H7 (cell line): ENCODE measurements around the gene RARRES1. TPM values are rescaled to one million over a fixed set of nuclear protein-coding genes. Genes with fewer than 3 reads are reported as not detected.

Experiments
- DNase-seq: peaks from one replicate; pipeline ENCODE4 v3.0.0; 2012
- H3K27me3 ChIP-seq: 2 replicates; pipeline ENCODE4 v1.6.0; 2011; ENCODE audit warnings: mild to moderate bottlenecking, low read length; ENCODE audit not compliant: control insufficient read depth, insufficient read depth
- H3K36me3 ChIP-seq: replicated peaks from 2 replicates; pipeline ENCODE4 v1.5.1; 2011; ENCODE audit warnings: low read length; ENCODE audit not compliant: control insufficient read depth, insufficient read depth
- H3K4me3 ChIP-seq: 2 replicates; pipeline ENCODE4 v1.5.1; 2011; ENCODE audit warnings: low read depth, mild to moderate bottlenecking, control low read depth, low read length, moderate library complexity; ENCODE audit not compliant: insufficient read depth
- total RNA-seq: library from RNA; depleted of rRNA; stranded (reverse); fragments of >200 nt; shearing (Covaris generic); gene quantifications from 2 replicates; pipeline ENCODE4 v1.2.3, GENCODE V29; 2014

RARRES1 gene
- total RNA-seq, 1 experiment from 2014 or later = not detected

GRCh38 chr3:158748237-158748828, 16.1 kb upstream of the RARRES1 start:
- no peaks in the 10 kb centered on the region for H3K36me3 ChIP-seq
- DNase-seq = no peak
- H3K4me3 ChIP-seq = no peak overlapping the region
- no peaks in the 10 kb centered on the region for H3K27me3 ChIP-seq

DNA sequence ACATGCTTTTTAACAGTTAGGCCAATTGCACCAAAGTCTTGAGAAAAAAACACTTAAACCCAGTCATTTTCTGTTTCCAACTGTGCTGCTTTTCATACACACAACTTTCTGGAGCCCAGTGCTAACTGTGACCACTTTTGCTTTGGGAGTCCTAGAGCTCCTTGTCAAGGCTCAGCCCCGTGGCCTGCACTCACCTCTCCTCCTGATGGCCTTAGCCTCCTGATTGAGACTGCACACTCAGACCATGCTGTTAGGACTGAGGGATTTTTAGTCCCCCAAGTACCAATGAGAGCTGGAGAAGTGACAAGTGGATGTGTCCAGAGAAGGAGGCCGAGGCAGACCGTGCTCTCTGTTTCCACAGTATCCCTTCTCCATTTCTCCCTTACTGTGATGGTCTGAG, 15.2 kb upstream of the RARRES1 start:
- H3K27me3 ChIP-seq = no peaks in the 10 kb centered on the region
- H3K4me3 ChIP-seq = no peak overlapping the region
- DNase-seq = no peak
- no peaks in the 10 kb centered on the region for H3K36me3 ChIP-seq

DNA sequence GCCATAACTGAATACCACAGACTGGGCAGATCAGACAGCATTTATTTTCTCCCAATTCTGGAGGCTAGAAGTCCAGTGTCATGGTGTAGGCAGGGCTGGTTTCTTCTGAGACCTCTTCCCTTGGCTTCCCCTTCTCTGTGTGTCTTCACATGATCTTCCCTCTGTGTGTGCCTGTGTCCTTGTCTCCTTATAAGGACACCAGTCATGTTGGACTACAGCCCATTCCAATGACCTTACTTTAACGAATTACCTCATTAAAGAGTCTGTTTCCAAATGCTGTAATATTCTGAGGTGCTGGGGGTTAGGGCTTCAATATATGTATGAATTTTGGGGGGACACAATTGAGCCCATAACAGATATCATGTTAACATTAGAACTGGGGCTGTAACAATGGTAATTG, 13.3 kb upstream of the RARRES1 start:
- Histone ChIP-seq H3K27me3 (no peaks in the 10 kb centered on the region), H3K36me3 (no peaks in the 10 kb centered on the region), H3K4me3 (no peak overlapping the region)
- no peak for DNase-seq

- no peaks in the 10 kb centered on the region for H3K27me3 ChIP-seq
- no peaks in the 10 kb centered on the region for H3K36me3 ChIP-seq
- DNase-seq = no peak
- H3K4me3 ChIP-seq = no peak overlapping the region
Observed at GRCh38 chr3:158744567-158745288, 12.5 kb upstream of the RARRES1 start.

DNA sequence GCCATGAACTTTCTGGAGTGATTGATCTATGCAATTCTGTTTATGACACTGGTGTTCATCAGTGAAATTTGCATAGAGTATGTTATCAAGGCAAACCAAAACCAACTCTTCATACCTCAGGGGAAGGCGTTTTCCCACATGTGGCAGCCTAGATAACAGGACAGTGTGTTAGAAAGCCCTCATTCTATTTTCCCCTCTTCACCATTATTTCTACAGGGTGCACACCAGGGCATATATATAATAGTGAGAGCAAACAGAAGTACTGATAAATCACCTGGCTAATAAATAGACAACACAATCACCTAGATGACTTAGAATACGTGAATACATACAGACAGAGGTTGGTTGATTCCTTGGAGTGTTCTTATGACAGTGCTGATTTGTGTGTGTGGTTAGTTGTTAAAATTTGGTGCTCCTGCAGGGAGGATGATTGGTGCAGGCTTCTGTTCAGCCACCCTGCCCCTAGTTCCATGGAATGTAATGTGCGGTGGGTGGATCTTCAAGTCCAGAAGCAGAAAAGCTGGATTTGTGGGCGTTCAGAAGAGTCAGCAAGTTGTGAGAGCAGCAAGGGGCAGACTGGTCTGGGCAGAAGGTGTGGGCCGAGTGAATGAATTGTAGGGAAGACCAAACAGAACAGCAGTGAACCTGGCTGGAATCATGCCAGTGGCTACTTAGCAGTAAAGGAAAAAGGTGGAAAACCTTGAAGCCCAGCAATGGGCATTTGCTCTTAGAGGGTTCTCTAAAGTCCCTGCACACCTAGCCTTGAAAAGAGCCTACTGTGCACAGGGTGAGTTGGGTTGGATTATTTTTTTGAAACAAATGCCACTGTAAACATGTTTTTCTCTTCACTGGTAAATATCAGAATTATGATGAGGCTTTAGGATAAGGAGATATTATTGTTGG, 11.7 kb upstream of the RARRES1 start:
- Histone ChIP-seq H3K36me3 (no peaks in the 10 kb centered on the region), H3K27me3 (no peaks in the 10 kb centered on the region), H3K4me3 (no peak overlapping the region)
- no peak for DNase-seq

- Histone ChIP-seq H3K36me3 (no peaks in the 10 kb centered on the region), H3K27me3 (no peaks in the 10 kb centered on the region), H3K4me3 (no peak overlapping the region)
- no peak for DNase-seq
Observed at GRCh38 chr3:158742871-158743663, 10.8 kb upstream of the RARRES1 start.

- Histone ChIP-seq H3K27me3 (no peaks in the 10 kb centered on the region), H3K36me3 (no peaks in the 10 kb centered on the region), H3K4me3 (no peak overlapping the region)
- no peak for DNase-seq
Observed at GRCh38 chr3:158739661-158740060, 7.4 kb upstream of the RARRES1 start.

DNA sequence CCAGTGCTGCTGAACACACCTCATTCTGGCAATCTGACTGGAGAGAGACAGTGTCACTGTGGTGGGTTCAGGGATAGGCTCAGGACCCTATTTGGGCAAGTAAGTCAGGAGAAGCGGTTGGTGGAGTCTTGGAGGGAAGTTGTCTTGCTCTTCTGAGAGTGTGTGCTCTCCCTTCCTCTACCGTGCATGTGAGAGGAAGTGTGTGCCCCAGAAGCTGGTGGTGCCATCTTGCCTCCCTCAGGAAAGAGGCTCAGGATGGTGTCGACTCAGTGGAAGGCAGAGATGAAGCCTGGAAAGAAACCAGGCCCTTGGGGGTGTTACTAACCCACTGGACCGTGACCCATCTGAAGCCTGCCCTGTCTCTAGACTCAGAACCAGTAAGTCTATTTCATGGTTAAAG, 6.8 kb upstream of the RARRES1 start:
- no peak for DNase-seq
- Histone ChIP-seq H3K27me3 (no peaks in the 10 kb centered on the region; the same call in 1 of the 2 replicates), H3K36me3 (no peaks in the 10 kb centered on the region), H3K4me3 (no peak overlapping the region)

GRCh38 chr3:158738653-158739052, 6.4 kb upstream of the RARRES1 start:
- Histone ChIP-seq H3K36me3 (no peaks in the 10 kb centered on the region), H3K4me3 (no peak overlapping the region), H3K27me3 (peaks cover under 1% of the 10 kb centered on the region; the same call in 1 of the 2 replicates)
- no peak for DNase-seq

DNA sequence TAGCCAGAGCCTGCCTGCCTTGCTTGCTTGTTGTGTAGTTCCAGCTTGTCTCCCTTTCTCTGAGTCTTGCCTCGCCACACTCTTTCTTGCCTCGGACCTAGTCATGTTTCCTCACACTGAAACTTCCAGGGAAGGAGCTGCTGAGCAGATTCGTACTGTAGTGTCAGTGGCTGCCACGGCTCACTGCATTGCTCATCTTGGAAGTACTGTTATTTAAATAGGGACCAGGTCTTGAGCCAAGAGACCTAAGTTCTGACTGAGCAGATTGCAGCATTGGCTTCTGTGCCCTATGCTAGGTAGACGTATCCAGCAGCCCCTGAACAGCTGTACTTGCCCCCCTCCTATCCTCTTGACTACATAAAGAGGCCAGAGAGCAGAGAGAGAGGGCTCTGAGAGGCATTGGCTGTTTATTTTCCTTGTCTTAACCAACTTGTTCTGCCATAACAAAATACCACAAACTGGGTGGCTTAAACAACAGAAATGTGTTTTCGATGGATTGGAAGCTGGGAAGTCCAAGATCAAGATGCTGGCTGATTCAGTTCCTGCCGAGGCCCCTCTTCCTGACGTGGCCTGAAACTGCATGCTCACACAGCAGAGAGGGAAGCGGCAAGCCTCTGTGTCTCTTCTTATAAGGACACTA, 5.8 kb upstream of the RARRES1 start:
- H3K36me3 ChIP-seq = no peaks in the 10 kb centered on the region
- no peak for DNase-seq
- no peak overlapping the region for H3K4me3 ChIP-seq
- peaks cover 3% of the 10 kb centered on the region; the same call in 1 of the 2 replicates for H3K27me3 ChIP-seq

GRCh38 chr3:158737410-158737809, 5.2 kb upstream of the RARRES1 start:
- DNase-seq = no peak
- Histone ChIP-seq H3K27me3 (peaks cover 9% of the 10 kb centered on the region), H3K36me3 (no peaks in the 10 kb centered on the region), H3K4me3 (no peak overlapping the region)

DNA sequence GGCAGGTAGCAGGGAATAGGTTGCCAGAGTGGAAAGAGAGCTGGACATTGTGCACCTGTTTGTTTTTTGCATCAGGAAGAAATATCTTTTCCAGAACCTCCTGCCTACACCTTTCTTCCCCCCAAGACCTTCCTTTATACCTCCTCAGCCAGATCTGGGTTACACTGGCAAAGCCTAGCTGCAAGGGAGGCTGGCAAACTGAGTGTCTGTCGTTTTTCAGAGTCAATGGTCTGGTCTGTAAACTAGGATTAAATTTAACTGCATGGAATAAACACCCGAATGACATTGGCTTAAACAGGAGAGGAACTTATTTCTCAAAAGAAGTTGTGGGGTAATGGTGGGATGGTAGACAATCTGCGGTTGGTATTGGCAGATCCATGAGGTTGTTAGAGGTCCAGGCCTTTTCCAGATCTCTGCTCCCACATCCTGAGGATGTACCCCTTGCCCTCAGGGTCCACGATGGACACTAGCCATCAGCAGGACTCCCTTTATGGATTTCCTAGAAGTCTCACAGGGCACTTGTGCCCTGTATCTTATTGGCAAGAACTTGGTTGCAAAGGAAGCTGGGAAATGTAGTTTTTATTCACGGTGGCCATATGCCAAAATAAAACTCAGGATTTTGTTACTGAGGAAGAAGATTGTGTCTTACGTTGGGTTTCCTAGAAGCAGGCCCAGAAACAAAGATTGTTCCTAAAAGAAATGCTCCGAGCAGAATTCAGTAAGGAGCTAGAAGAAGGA, 3.2 kb upstream of the RARRES1 start:
- no peak overlapping the region for H3K4me3 ChIP-seq
- no peak for DNase-seq
- peaks cover 24% of the 10 kb centered on the region for H3K27me3 ChIP-seq
- no peaks in the 10 kb centered on the region for H3K36me3 ChIP-seq

DNA sequence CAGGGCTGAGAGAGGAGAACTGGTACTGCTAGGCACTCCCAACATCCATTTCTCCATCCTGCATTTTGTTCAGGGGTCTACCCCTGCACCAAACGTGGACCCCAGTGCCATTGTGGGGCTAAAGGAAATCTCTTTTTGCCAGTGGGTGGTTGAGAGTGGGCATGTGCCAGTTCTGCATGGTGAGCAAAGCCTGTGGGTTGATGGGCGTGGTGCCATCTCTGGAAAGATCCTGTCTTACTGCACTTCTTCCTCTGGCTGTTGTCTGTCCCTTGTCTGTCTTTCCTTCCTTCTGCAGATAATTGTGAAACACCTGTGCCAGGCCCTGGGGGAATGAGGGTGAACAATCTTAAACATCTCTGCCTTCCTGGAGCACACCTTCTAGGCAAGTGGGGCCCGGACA, 1.4 kb upstream of the RARRES1 start:
- peaks cover 24% of the 10 kb centered on the region for H3K27me3 ChIP-seq
- no peak for DNase-seq
- no peak overlapping the region for H3K4me3 ChIP-seq
- no peaks in the 10 kb centered on the region for H3K36me3 ChIP-seq
